Measurements from ENCODE around the gene PCED1B. TPM values are rescaled to one million over a fixed set of nuclear protein-coding genes. Genes with fewer than 3 reads are reported as not detected.

Gene PCED1B
- total RNA-seq, 1 experiment from 2014 or later, result 3.3 TPM

GRCh38 chr12:47082796-47083621, 3.6 kb downstream of the PCED1B start:
- peaks cover 13% of the 10 kb centered on the region for H3K23me2 ChIP-seq (ENCODE audit: insufficient read length, low read depth, low read length, poor library complexity, severe bottlenecking)
- no peak overlapping the region for H3K27ac ChIP-seq (ENCODE audit: insufficient read length, low read depth, low read length)
- no peaks in the 10 kb centered on the region for H3K9me3 ChIP-seq (ENCODE audit: control insufficient read depth, low read depth, low read length)
- H2BK12ac ChIP-seq (ENCODE audit: insufficient read length, low read depth, low read length), result no peak overlapping the region
- H4K91ac ChIP-seq (ENCODE audit: insufficient read length, low read depth, low read length), result no peak overlapping the region
- H3K36me3 Mint-ChIP-seq (ENCODE audit: insufficient read depth in 1 of 3, low read depth in 3 of 3), result no peaks in the 10 kb centered on the region; a peak in 1 of 7 replicates
- no peak overlapping the region for H3K56ac ChIP-seq (ENCODE audit: insufficient read length, low read depth, low read length)
- H2AK5ac ChIP-seq (ENCODE audit: insufficient read length, low read length), result no peak overlapping the region
- no peak overlapping the region for H3K18ac ChIP-seq (ENCODE audit: insufficient read length, low read depth, low read length)
- H3K9ac ChIP-seq (ENCODE audit: extremely low read depth, insufficient read length, low read length), result no peak overlapping the region
- H3K79me2 ChIP-seq (ENCODE audit: insufficient read depth, low read length), result no peaks in the 10 kb centered on the region
- H3K4me1 ChIP-seq (ENCODE audit: insufficient read depth, low read length), result no peaks in the 10 kb centered on the region; the same call in 1 of the 2 replicates
- H4K5ac ChIP-seq (ENCODE audit: insufficient read length, low read depth, low read length), result no peak overlapping the region
- H2BK120ac ChIP-seq (ENCODE audit: low read depth, low read length, poor library complexity, severe bottlenecking), result no peak overlapping the region
- H3K27me3 Mint-ChIP-seq (ENCODE audit: low read depth), result peaks cover 14% of the 10 kb centered on the region
- H3K27me3 ChIP-seq (ENCODE audit: insufficient read depth, low read length), result peaks cover 1% of the 10 kb centered on the region; the same call in 1 of the 2 replicates
- H2BK15ac ChIP-seq (ENCODE audit: low read depth, low read length), result no peak overlapping the region
- no peak overlapping the region for H3K4ac ChIP-seq (ENCODE audit: low read depth, low read length)
- no peak overlapping the region for H3K4me3 Mint-ChIP-seq
- peaks cover 35 to 70% of the 10 kb centered on the region in 2 experiments for H3K4me1 Mint-ChIP-seq
- H3K27ac Mint-ChIP-seq, result no peak overlapping the region
- no peaks in the 10 kb centered on the region for H4K20me1 ChIP-seq (ENCODE audit: control insufficient read depth, insufficient read depth, insufficient read length)
- H2BK20ac ChIP-seq (ENCODE audit: low read depth, low read length, poor library complexity, severe bottlenecking), result no peak overlapping the region
- WGBS (ENCODE audit: extremely low coverage, insufficient read length, low lambda C conversion rate), result no CpG with 5 or more reads among the region's 7 CpGs
- H2AFZ ChIP-seq (ENCODE audit: low read length), result no peak overlapping the region
- no peaks in the 10 kb centered on the region for H3K79me1 ChIP-seq (ENCODE audit: insufficient read depth, low read depth, low read length, poor library complexity, severe bottlenecking)
- no peak overlapping the region for H3T11ph ChIP-seq (ENCODE audit: low read length)
- no peak overlapping the region for H4K8ac ChIP-seq (replicated peaks; ENCODE audit: insufficient read length, low read depth, low read length)
- no peak for DNase-seq
- no peak overlapping the region for H3K4me2 ChIP-seq (ENCODE audit: insufficient read depth, insufficient read length, low read length)
- TF ChIP-seq CTCF (conservative IDR thresholded peaks at IDR 0.05), result no peak
- no peak overlapping the region for H2BK5ac ChIP-seq (ENCODE audit: insufficient read length, low read length)
- H3K23ac ChIP-seq (ENCODE audit: insufficient read length, low read depth, low read length), result no peak overlapping the region
- no peak overlapping the region for H3K14ac ChIP-seq (ENCODE audit: insufficient read depth, low read length)
- no peaks in the 10 kb centered on the region for H3K9me3 Mint-ChIP-seq
